Suppressor macrophage treated with lipopolysaccharide for 4 hours (primary cell): ENCODE results near the gene GPR183.

Experiments used
- DNase-seq: peaks from one replicate; pipeline ENCODE4 v3.0.0-alpha.2; 2020

Gene GPR183

DNA sequence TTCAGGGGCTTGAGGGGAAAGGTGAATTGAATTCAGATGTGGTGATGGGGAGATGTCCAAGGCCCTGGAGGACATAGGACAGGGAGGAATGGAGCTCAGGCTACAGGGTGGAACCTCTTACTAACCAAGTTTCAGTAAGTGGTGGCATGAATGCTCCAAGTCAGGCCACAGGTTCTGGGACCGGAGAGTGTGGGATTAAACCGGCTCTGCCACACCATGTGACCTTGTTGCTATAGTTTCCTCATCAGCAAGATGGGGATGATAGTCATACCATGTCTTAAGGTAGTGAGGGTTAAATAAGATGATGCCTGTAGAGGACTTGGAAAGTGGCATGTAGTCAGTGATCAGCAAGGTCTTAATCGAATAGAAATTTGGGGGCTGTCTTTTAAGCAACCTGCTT is 16.3 kb downstream of the GPR183 start:
- peak; percentile 23 for DNase-seq

DNA sequence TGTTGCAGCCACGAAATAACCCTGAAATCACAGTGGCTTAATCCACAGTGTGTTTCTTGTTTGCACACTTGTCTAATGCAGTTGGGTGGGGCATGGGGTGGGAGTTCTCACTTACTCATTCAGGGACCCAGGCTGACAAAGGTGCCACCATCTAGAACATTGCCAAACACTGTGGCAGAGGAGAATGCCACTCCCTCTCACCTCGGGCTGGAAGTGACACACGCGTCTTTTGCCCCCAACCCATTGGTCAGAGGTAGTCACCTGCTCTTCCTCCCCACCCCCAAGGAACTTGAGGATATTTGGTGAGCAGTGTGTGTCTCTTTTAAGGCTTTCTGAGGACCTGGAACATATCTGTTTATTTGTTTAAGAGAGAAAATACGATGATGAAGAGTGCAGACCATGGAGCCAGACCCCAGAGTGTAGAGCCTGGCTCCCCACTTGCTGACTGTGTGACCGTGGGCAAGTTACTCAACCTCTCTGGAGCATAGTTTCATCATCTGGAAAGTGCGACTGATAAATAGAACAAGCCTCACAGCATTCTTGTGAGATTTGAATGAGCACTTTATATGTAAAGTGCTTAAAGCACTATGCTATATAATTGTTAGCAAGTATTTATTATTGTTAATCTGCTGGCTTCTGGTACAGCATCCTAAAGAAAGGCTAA is 17.4 kb downstream of the GPR183 start:
- peak; percentile 39 for DNase-seq

DNA sequence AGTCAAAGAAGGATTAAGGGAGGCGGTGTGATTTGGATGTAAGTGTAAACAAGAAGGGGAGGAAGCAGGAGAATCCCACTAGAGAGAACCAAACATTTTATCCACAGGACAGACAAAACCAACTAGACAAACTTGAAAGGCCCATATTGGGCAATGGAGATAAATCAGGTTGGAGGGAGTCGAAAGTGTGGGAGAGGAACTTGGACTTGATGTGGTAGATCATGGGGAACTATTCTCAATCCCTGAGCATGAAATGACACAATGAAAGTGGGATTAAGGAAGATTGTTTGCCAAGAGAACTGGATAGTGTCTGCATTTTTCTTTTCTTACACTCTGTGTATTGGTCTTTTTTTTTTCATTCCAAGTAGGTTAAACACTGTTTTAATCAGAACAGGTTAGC is 17.9 kb downstream of the GPR183 start:
- peak; percentile 82 for DNase-seq

DNA sequence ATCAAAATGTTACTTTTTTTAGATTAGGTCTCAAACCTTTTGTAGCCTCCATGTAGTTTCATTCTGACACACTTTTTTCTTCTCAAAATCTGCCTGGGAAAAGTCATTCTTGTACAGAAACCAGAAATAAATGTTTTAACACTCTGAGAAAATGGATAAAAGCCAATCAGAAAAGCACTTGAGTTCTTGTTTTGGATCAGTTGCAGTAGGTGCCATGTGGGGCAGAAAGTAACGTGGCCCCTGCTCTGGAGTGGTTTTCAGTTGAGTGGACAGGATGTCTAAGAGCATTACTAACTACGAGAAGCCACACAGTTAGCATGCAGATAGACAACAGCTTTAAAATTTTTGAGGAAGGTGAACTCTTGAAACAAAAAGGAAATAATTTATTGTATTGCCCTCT is 19.1 kb downstream of the GPR183 start:
- peak; percentile 74 for DNase-seq

DNA sequence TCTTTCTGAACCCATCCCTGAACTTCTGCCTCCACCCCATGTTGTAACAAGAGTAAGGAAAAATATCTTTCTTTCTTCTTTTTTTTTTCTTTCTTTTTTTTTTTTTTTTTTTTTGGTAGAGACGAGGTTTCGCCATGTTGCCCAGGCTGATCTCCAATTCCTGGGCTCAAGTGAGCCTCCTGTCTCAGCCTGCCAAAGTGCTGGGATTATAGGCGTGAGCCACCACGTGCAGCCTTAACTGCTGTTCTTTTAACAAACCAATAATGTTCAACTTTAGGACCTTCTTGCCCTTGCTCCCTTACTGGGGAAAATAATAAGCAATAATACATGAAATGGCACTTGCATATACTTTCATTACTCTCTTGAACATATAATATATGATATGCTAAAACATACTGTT is 19.6 kb downstream of the GPR183 start:
- DNase-seq: no peak

DNA sequence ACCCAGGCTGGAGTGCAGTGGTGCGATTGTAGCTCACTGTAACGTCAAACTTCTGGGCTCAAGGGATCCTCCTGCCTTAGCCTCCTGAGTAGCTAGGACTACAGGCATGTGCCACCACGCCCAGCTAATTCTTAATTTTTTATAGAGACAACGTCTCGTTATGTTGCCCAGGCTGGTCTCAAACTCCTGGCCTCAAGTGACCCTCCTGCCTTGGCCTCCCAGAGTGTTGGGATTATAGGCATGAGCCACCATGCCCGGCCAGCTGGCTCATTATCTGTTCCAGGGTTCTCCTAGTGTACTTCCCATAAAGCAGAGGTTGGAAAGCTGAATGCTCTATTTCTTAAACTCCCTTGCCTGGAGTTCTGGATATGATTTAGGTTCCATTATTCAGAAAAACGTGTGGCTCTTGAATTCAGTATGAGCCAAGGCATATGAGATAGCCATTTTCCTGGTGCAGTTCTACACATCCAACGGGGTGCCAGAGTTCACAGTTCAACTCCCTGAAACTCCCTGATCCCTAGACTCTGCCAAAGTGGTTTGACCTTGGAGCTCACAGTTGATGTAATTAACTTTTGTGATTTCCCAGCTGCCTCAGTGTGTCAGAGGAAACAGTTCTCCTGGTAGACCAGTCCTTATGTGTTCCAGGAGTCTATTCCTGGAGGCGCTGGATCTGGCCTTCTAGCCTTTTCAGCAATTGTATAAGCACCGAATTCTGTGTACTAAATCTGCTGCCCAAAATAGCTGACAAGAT is 21.6 kb downstream of the GPR183 start:
- no peak for DNase-seq

- DNase-seq: peak; percentile 60
Measured at GRCh38 chr13:99282264-99283231, 24.7 kb downstream of the GPR183 start.

- DNase-seq: peak; percentile 94
Measured at GRCh38 chr13:99281811-99282263, 25.4 kb downstream of the GPR183 start.

DNA sequence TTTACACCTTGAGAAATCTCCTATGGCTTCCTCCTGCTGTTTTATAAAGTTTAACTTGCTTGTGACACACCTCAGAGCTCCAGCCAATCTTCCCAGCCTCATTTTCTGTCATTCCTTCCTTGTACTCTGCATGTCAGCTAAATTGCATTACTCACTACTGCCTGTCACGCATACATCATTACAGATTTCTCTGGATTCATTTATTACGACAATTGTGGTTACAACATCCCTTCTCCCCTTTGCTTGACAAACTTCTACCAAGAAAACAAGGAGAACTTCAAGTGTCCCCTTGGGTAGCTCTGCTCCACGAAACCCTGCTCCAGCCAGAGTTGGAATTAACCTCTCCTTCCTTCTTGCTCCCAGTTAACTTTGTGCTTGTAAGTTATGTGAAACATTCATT is 27.0 kb downstream of the GPR183 start:
- DNase-seq: peak; percentile 90

GRCh38 chr13:99279637-99280036 is 27.6 kb downstream of the GPR183 start:
- DNase-seq: peak; percentile 49

GRCh38 chr13:99278843-99279242 is 28.4 kb downstream of the GPR183 start:
- no peak for DNase-seq

- peak; percentile 27 for DNase-seq
Measured at GRCh38 chr13:99278200-99278599, 29.0 kb downstream of the GPR183 start.

DNA sequence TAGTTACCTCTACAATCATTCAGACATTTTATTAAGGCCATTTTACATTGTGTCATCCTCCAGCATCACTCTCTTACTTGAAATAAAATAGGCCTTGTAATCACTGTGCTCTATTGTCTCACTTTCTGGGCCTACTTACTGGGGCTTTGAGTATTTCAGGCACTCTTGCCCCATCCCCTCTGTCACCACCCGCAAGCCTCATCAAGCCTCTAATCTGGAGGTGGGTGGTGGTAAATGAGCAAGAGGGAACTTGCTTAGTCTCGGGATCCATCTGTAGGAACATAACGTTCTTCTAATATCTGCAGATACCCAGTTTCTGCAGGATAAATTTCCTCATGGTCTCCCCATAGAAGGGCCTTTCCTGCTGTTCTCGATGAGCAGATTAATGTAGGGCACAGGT is 29.6 kb downstream of the GPR183 start:
- peak; percentile 88 for DNase-seq

- no peak for DNase-seq
Measured at GRCh38 chr13:99276706-99277105, 30.5 kb downstream of the GPR183 start.

DNA sequence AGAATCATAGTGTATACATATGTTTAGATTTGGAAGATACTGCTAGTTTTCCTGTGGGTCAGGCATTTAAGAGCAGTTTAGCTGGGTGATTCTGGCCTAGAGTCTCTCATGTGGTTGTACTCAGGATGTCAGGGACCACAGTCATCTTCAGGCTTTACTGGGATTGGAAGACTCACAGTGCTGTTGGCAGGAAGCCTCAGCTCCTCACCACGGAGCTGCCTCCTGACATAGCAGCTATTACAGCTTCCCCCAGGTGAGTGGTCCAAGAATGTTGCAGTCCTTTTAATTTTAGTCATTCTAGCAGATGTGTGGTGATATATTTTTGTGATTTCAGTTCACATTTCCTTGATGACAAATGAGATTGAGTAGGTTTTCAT is 32.1 kb downstream of the GPR183 start:
- DNase-seq: no peak

DNA sequence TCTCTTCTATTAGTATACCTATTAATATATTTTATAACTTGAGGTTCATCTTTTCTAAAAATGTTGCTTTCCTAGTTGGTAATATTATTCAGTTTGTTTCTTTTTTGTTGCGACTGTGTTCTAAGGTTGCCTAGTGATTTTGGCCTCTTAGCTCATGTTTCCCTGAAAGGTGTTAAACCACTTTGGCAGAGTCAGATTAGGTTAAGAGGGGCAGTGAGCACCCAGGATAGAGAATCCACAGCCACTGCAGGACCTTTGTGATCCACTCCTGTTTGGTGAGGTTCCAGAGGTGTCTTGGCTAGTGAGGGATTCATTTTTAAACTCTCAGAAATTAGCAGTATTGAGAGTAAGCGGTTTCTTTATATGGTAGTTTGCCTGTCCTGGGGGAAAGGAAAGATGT is 34.1 kb downstream of the GPR183 start:
- DNase-seq: no peak

GRCh38 chr13:99272481-99272880 is 34.7 kb downstream of the GPR183 start:
- no peak for DNase-seq

GRCh38 chr13:99271249-99271648 is 36.0 kb downstream of the GPR183 start:
- no peak for DNase-seq

GRCh38 chr13:99270518-99270917 is 36.7 kb downstream of the GPR183 start:
- peak; percentile 62 for DNase-seq

DNA sequence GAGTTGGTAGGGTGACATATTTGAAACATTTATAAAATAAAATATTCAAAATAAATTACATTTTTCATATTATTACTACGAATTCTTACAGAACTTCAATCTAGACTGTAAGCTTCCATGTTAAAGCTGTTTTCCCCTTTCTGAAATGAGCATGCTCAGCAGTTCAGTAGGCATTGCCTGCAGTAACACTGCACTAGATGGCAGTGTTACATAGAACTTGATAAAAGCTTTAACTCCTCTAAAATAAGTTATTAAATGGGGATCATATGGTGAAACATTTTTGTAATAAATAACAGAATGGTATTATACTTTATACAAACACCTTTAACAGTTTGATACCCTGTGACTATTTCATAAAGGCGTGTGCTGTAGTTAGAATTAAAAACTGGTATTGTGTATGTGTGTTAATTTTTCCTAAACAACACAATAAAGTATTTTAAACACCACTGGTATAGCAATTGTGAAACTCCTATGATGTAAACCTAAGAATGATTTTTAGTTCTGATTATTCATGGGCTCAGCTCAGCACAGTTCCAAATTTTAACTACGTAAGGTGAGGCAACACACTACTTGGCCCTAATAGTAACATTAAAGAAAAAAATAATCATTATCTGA is 37.5 kb downstream of the GPR183 start:
- peak; percentile 79 for DNase-seq

DNA sequence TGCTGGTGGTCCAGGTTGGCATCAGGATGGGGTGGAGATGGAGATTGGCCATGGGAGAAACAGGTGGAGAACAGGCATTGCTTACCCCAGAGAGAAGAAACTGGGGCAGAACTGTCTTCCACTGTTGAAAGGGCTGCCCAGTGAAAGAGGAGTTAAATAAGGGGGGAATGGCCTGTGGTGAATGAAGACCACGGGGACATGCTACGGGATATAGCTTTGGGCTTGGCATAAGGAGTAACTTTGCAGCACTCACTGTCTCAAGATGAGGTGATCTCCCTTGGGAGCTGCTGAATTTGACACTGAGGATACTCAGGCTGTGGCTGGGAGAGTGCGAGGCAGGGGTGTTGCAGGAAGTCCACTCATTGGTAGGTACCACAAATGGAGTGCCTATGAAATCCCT is 38.4 kb downstream of the GPR183 start:
- DNase-seq: no peak

DNA sequence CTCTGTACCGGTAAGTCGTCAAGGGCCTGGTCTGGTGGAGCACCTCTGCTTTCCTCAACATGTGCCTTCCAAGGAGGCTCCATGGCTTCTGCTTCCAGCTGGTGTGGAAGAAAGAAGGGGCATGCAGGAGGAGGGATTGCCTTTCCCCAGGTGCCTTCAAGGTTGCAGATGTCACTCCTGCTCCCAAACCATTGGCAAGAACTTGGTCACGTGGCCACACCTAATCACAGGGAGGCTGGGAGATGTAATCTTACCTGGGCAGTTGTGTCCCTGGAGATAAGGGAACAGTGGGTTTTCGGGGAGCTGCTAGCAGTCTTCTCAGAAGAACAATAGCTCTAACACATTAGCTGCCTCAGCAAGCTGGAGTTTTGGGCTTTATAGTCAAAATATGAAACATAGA is 39.3 kb downstream of the GPR183 start:
- no peak for DNase-seq

- DNase-seq: no peak
Measured at GRCh38 chr13:99266827-99267226, 40.4 kb downstream of the GPR183 start.
